GM12875 (cell line): ENCODE measurements around the gene SEMA5A.

Experiments
- H3K4me3 ChIP-seq: one replicate; pipeline ENCODE4 v1.5.1; 2011; ENCODE audit warnings: low read depth, low read length, control low read depth
- TF ChIP-seq, protein P1 (sequence below): IDR thresholded peaks from 2 replicates; pipeline ENCODE4 v1.5.1; 2011; ENCODE audit warnings: low read depth, mild to moderate bottlenecking, control low read depth, inconsistent platforms, low read length, moderate library complexity, borderline replicate concordance; ENCODE audit not compliant: insufficient read depth

SEMA5A gene

DNA sequence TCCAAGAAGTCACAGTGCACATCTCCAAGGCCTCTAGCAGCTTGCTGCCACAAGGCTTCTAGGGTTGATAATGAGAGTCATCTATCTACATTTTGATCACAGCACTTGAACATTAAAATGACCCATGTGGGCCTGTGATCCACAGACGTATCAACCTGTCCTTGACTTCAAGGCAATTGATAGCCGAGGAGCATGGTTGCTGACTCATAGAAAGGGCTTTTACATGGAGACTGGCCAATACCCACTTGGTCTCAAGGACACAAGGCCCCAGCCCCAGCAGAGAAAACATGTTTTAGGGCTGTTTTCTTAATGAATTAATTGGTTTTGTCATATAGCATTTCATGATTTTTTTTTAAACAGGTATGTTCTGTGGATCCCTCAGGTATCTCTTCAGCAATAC, 314.0 kb downstream of the SEMA5A start:
- H3K4me3 ChIP-seq: no peak overlapping the region
- TF ChIP-seq, protein P1, sequence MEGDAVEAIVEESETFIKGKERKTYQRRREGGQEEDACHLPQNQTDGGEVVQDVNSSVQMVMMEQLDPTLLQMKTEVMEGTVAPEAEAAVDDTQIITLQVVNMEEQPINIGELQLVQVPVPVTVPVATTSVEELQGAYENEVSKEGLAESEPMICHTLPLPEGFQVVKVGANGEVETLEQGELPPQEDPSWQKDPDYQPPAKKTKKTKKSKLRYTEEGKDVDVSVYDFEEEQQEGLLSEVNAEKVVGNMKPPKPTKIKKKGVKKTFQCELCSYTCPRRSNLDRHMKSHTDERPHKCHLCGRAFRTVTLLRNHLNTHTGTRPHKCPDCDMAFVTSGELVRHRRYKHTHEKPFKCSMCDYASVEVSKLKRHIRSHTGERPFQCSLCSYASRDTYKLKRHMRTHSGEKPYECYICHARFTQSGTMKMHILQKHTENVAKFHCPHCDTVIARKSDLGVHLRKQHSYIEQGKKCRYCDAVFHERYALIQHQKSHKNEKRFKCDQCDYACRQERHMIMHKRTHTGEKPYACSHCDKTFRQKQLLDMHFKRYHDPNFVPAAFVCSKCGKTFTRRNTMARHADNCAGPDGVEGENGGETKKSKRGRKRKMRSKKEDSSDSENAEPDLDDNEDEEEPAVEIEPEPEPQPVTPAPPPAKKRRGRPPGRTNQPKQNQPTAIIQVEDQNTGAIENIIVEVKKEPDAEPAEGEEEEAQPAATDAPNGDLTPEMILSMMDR: no peak

DNA sequence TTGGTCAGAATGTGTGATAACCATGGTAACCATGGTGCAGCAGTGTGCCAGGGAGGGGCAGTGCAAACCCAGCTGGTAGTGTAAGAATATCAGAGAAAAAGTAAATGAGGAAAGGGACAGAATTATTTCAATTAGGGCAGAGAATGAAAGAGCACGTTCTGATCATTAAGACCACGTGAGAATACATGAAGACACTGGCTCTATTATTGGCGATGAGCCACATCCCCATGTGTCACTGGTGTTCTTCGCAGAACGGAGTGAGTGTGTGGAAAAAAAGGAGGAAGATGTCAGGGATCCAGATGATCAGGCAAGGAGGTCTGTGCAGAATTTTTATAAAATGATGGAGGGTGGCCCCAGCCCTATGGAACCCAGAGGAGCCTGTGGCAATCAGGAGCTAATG, 315.5 kb downstream of the SEMA5A start:
- H3K4me3 ChIP-seq: no peak overlapping the region
- TF ChIP-seq, protein P1: no peak

DNA sequence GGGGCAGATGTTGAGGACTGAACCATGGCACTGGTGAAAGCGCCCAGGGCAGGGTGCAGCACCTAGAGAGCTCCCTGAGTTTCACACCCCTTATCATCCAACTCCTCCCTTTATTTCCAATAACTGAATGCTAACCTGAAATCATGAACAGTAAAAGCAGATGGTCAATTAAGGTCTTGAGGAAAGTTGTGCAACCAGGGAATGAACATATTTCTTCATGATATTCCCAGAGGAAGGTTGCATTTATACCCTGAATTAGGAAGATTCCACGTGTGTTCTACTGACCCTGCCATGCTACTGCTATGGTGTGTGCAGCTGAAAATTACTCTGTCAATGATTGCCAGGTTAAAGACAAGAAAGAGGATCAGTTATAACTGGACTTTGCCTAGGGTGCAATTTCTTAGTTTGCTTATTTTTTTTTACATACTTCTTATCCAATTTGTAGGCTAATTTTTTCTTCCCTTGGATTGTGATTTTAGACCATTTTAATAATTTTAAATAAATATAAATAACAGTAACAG, 319.8 kb downstream of the SEMA5A start:
- no peak overlapping the region for H3K4me3 ChIP-seq
- TF ChIP-seq, protein P1: no peak

DNA sequence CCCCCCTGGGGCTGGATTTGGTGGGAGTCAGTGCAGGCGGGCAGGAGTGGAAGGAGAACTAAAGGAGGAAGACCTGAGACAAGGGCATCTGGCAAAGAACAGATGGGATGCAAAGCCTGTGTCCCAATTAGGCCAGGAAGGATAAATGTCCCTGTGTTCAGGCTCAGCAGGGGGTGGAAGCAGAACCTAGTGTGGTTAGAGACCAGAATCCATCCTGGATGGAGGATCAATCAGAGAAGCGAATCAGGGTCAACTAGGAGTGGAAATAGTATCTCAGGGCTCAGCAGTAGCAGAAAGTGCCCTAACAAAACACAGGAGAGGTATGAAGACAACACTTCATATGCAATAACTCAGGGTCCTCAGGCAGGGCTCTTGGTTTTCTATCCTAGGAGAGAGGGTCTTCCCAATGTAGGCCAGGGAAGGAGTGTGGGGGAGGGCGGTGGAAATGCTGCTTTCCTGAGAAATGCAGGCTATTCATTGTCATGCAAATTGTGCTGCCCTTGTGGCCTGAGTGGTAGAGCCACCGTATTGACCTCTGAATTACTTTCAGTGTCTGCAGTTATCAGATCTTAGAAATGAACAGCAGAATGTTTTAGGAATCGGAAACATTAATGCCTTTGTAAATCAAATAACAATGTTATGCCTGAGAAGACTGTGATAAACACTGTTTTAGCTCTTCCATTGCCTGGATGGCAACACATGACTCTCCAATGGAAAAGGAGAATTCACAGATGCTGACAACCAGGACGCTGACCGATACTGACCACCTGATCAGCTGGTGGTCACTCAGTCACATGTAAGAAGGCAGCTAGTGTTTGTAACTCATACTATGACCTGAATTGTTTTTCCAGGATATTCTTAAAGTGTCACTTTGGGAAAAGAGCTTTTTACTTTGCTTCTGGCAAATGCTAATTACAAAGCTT, 323.6 kb downstream of the SEMA5A start:
- H3K4me3 ChIP-seq: no peak overlapping the region
- TF ChIP-seq, protein P1: no peak

DNA sequence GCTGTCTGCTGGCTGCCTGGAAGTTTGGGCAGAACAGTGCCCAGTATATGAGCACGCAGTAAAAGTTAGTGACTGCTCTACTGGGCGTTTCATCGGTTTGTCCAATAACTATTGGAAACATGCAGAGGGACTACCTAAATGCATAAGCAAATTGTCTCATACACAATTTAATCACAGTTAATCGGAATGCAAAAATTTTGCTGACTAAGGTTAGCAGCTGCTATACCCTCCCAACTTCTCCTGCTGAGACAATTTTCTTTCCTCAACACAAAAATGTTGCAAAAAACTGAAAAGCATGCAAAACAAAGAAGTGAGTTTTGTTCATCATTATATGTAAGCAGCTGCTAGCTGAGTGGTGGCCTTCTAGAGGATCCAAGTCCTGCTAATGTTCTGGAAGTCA, 327.5 kb downstream of the SEMA5A start:
- H3K4me3 ChIP-seq: no peak overlapping the region
- TF ChIP-seq, protein P1: no peak

DNA sequence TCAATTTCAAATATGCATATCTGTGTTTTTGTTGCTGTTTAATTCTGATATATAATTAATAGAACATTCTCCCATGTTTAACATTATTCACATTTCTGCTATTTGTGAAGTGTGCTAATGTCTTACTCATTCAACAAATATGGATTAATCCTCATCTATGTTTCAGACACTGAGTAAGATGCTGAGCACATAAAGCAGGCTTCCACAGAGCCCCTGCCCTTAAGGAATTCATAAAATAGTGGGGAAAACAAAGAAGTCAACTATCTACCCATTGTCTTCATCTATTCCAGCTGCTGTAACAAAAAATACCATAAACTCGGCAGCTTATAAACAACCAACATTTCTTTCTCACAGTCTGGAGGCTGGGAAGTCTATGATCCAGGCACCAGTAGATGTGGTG, 333.3 kb downstream of the SEMA5A start:
- no peak overlapping the region for H3K4me3 ChIP-seq
- TF ChIP-seq, protein P1: no peak
